ENCODE results near the gene CD320.

Gene CD320

GRCh38 chr19:8324186-8325050 lies 16.3 kb upstream of the CD320 start:
- Mint-ChIP-seq H3K9me3 (peaks cover 10% of the 10 kb centered on the region), H3K27ac (no peak overlapping the region), H3K4me3 (no peak overlapping the region), H3K36me3 (ENCODE audit: low read depth) (peaks cover 4% of the 10 kb centered on the region), H3K4me1 (peaks cover 30% of the 10 kb centered on the region), H3K27me3 (ENCODE audit: low read depth, poor library complexity) (peaks cover 34% of the 10 kb centered on the region)
- no peak for DNase-seq
- no peak for TF ChIP-seq CTCF (IDR thresholded peaks at IDR 0.05)

GRCh38 chr19:8323781-8324185 lies 15.6 kb upstream of the CD320 start:
- no peak overlapping the region for H3K27ac Mint-ChIP-seq
- peaks cover 10% of the 10 kb centered on the region for H3K9me3 Mint-ChIP-seq
- peaks cover 27% of the 10 kb centered on the region for H3K27me3 Mint-ChIP-seq (ENCODE audit: low read depth, poor library complexity)
- H3K36me3 Mint-ChIP-seq (ENCODE audit: low read depth): peaks cover 5% of the 10 kb centered on the region
- peaks cover 31% of the 10 kb centered on the region for H3K4me1 Mint-ChIP-seq
- no peak for TF ChIP-seq CTCF (IDR thresholded peaks at IDR 0.05)
- no peak for DNase-seq
- H3K4me3 Mint-ChIP-seq: peak overlapping the region; percentile 11

GRCh38 chr19:8322638-8322997 lies 14.5 kb upstream of the CD320 start:
- H3K27me3 Mint-ChIP-seq (ENCODE audit: low read depth, poor library complexity): peaks cover 16% of the 10 kb centered on the region
- H3K4me1 Mint-ChIP-seq: peaks cover 32% of the 10 kb centered on the region
- H3K4me3 Mint-ChIP-seq: peak overlapping the region; percentile 100
- H3K36me3 Mint-ChIP-seq (ENCODE audit: low read depth): peaks cover 5% of the 10 kb centered on the region
- H3K27ac Mint-ChIP-seq: no peak overlapping the region
- H3K9me3 Mint-ChIP-seq: peaks cover 6% of the 10 kb centered on the region
- DNase-seq: no peak
- TF ChIP-seq CTCF (IDR thresholded peaks at IDR 0.05): no peak

- peaks cover 5% of the 10 kb centered on the region for H3K9me3 Mint-ChIP-seq
- peaks cover 11% of the 10 kb centered on the region for H3K27me3 Mint-ChIP-seq (ENCODE audit: low read depth, poor library complexity)
- H3K4me1 Mint-ChIP-seq: peaks cover 37% of the 10 kb centered on the region
- no peak for TF ChIP-seq CTCF (IDR thresholded peaks at IDR 0.05)
- H3K4me3 Mint-ChIP-seq: peak overlapping the region; percentile 100
- H3K36me3 Mint-ChIP-seq (ENCODE audit: low read depth): peaks cover 5% of the 10 kb centered on the region
- peak overlapping the region; percentile 98 for H3K27ac Mint-ChIP-seq
- no peak for DNase-seq
Observed at GRCh38 chr19:8321986-8322637, 14.0 kb upstream of the CD320 start.

- H3K27ac Mint-ChIP-seq: peak within 1 kb of the TSS; percentile 98
- peaks cover 4% of the 10 kb centered on the region for H3K27me3 Mint-ChIP-seq (ENCODE audit: low read depth, poor library complexity)
- no peak for TF ChIP-seq CTCF (IDR thresholded peaks at IDR 0.05)
Observed at GRCh38 chr19:8321067-8321985, 13.2 kb upstream of the CD320 start, which contains the start of the genes NDUFA7 and RPS28. NDUFA7 (minus strand) TSS chr19:8321375; CDS start chr19:8321358, 17 bp downstream. RPS28 (plus strand) TSS chr19:8321496; CDS start chr19:8321531, 35 bp downstream.

More at GRCh38 chr19:8321067-8321985, 13.2 kb upstream of the CD320 start, which contains the start of the genes NDUFA7 and RPS28:
- peaks cover 40% of the 10 kb centered on the region for H3K4me1 Mint-ChIP-seq
- peak within 1 kb of the TSS; percentile 100 for H3K4me3 Mint-ChIP-seq
- no peaks in the 10 kb centered on the region for H3K9me3 Mint-ChIP-seq
- H3K36me3 Mint-ChIP-seq (ENCODE audit: low read depth): peaks cover 5% of the 10 kb centered on the region
- DNase-seq: peak; percentile 98

All from nephron progenitor cell (in vitro differentiated cells).